NCI-H1930 (cell line): ENCODE results near the gene TMEM132D.

Experiments used
- DNase-seq, 2 experiments: peaks; one replicate each; lab custom pipeline; 2025; lab: John Stamatoyannopoulos, UW

Gene TMEM132D

GRCh38 chr12:129179941-129180553 lies 723.8 kb downstream of the TMEM132D start:
- no peak for DNase-seq

- DNase-seq: no peak
Observed at GRCh38 chr12:129169928-129170327, 733.9 kb downstream of the TMEM132D start.

- DNase-seq: no peak
Observed at GRCh38 chr12:129163861-129164260, 740.0 kb downstream of the TMEM132D start.

GRCh38 chr12:129163461-129163860 lies 740.4 kb downstream of the TMEM132D start:
- no peak for DNase-seq

- DNase-seq: no peak
Observed at GRCh38 chr12:129162805-129163204, 741.0 kb downstream of the TMEM132D start.

GRCh38 chr12:129161511-129161910 lies 742.3 kb downstream of the TMEM132D start:
- no peak for DNase-seq

- no peak for DNase-seq
Observed at GRCh38 chr12:129160282-129160681, 743.5 kb downstream of the TMEM132D start.

GRCh38 chr12:129152351-129153104 lies 751.3 kb downstream of the TMEM132D start:
- no peak for DNase-seq

- no peak for DNase-seq
Observed at GRCh38 chr12:129150721-129151120, 753.1 kb downstream of the TMEM132D start.

- no peak for DNase-seq
Observed at GRCh38 chr12:129145381-129145780, 758.4 kb downstream of the TMEM132D start.

- DNase-seq: no peak
Observed at GRCh38 chr12:129138776-129139175, 765.0 kb downstream of the TMEM132D start.

- no peak for DNase-seq
Observed at GRCh38 chr12:129136694-129137325, 767.0 kb downstream of the TMEM132D start.

GRCh38 chr12:129127771-129128170 lies 776.1 kb downstream of the TMEM132D start:
- DNase-seq: no peak

- no peak for DNase-seq
Observed at GRCh38 chr12:129127211-129127610, 776.6 kb downstream of the TMEM132D start.

GRCh38 chr12:129119537-129119936 lies 784.3 kb downstream of the TMEM132D start:
- DNase-seq: no peak

GRCh38 chr12:129115558-129115957 lies 788.3 kb downstream of the TMEM132D start:
- no peak for DNase-seq

- DNase-seq: no peak
Observed at GRCh38 chr12:129110575-129110974, 793.2 kb downstream of the TMEM132D start.

GRCh38 chr12:129109174-129110001 lies 794.4 kb downstream of the TMEM132D start:
- DNase-seq: no peak

- no peak for DNase-seq
Observed at GRCh38 chr12:129106772-129107171, 797.1 kb downstream of the TMEM132D start.

GRCh38 chr12:129103231-129103630 lies 800.6 kb downstream of the TMEM132D start:
- DNase-seq: no peak

GRCh38 chr12:129102233-129102632 lies 801.6 kb downstream of the TMEM132D start:
- no peak for DNase-seq

GRCh38 chr12:129101816-129102215 lies 802.0 kb downstream of the TMEM132D start:
- DNase-seq: no peak
